Common myeloid progenitor, CD34-positive (primary cell): ENCODE data around the gene MTFP1.

Experiments used
- CTCF ChIA-PET: fragments of 350-600 bp; sonication (Branson Sonifier 250); formaldehyde crosslinking; loops from one replicate; lab custom pipeline; 2021; ENCODE audit warnings: antibody characterized with exemption; lab: Charles Lee
- POLR2A ChIA-PET: fragments of 350-600 bp; sonication (Branson Sonifier 250); formaldehyde crosslinking; loops from one replicate; lab custom pipeline; 2021; ENCODE audit warnings: antibody characterized with exemption; lab: Charles Lee
- DNase-seq, 3 donors: peaks; one replicate each; pipeline versions ENCODE4 v3.0.0 to v3.0.0-alpha.2; 2013
- H3K27ac ChIP-seq, 2 experiments: 1 replicate in 1 of 2; 2 replicates in 1 of 2; pipeline ENCODE4 v1.7.0; 2013; ENCODE audit warnings: inconsistent platforms in 2 of 2, low read length in 2 of 2, mild to moderate bottlenecking in 2 of 2, low read depth in 1 of 2, moderate library complexity in 1 of 2; ENCODE audit not compliant: severe bottlenecking in 2 of 2, insufficient read depth in 1 of 2, poor library complexity in 1 of 2
- H3K27me3 ChIP-seq, 5 experiments: replicated peaks in 2 of 5; 1 replicate in 3 of 5; 2 replicates in 2 of 5; pipeline versions ENCODE4 v1.6.1 to v1.7.0; 2013; ENCODE audit warnings: low read length in 4 of 5, mild to moderate bottlenecking in 2 of 5, moderate library complexity in 2 of 5, inconsistent platforms in 1 of 5; ENCODE audit not compliant: insufficient read depth in 5 of 5, control insufficient read depth in 4 of 5
- H3K36me3 ChIP-seq, 4 experiments: 1 replicate in 2 of 4; 2 replicates in 2 of 4; pipeline versions ENCODE4 v1.6.1 to v1.7.0; 2013; ENCODE audit warnings: low read length in 3 of 4, control low read depth in 1 of 4, mild to moderate bottlenecking in 1 of 4; ENCODE audit not compliant: control insufficient read depth in 4 of 4, insufficient read depth in 4 of 4
- H3K4me1 ChIP-seq, 4 experiments: 1 replicate in 3 of 4; 2 replicates in 1 of 4; pipeline versions ENCODE4 v1.6.1 to v1.7.1; 2013; ENCODE audit warnings: low read length in 3 of 4, mild to moderate bottlenecking in 3 of 4, control low read depth in 1 of 4, inconsistent platforms in 1 of 4, moderate library complexity in 1 of 4; ENCODE audit not compliant: control insufficient read depth in 4 of 4, insufficient read depth in 4 of 4; ENCODE audit errors: control extremely low read depth in 1 of 4
- H3K4me3 ChIP-seq, 7 experiments: 1 replicate in 4 of 7; 2 replicates in 3 of 7; pipeline versions ENCODE4 v1.5.1 to v1.7.0; 2013; ENCODE audit warnings: mild to moderate bottlenecking in 7 of 7, low read length in 6 of 7, moderate library complexity in 6 of 7, inconsistent platforms in 2 of 7, low read depth in 2 of 7, control low read depth in 1 of 7; ENCODE audit not compliant: insufficient read depth in 4 of 7, control insufficient read depth in 1 of 7; ENCODE audit errors: extremely low read depth in 1 of 7
- H3K9me3 ChIP-seq, 5 experiments: 1 replicate in 4 of 5; 2 replicates in 1 of 5; pipeline versions ENCODE4 v1.6.1 to v1.7.1; 2013; ENCODE audit warnings: low read length in 4 of 5, mild to moderate bottlenecking in 2 of 5, inconsistent platforms in 1 of 5, low read depth in 1 of 5, moderate library complexity in 1 of 5; ENCODE audit not compliant: control insufficient read depth in 4 of 5, insufficient read depth in 2 of 5; ENCODE audit errors: control extremely low read depth in 1 of 5
- WGBS: methylation state at CpG from one replicate; pipeline ENCODE4 v1.1.5; 2013; ENCODE audit not compliant: insufficient coverage; 5-methylcytosine and 5-hydroxymethylcytosine counted together

Gene MTFP1

GRCh38 chr22:30411780-30412179 is 13.8 kb upstream of the MTFP1 start:
- Histone ChIP-seq H3K4me3 (no peak overlapping the region), H3K36me3 (peaks cover 2 to 16% (median 6%) of the 10 kb centered on the region in 4 experiments), H3K27ac (no peak overlapping the region), H3K27me3 (no peaks in the 10 kb centered on the region), H3K4me1 (peaks cover 0 to 7% (median 3%) of the 10 kb centered on the region in 4 experiments), H3K9me3 (no peaks in the 10 kb centered on the region)
- ChIA-PET POLR2A (no interaction called here), CTCF (interaction anchor here (0.9 to 6.8 kb wide), 6 partner anchors 12 to 124 kb away, joined by 3 to 42 read pairs (median 8); partner anchors contain the start of gene MTFP1)
- whole genome bisulfite sequencing: 100% methylated on average over 2 of the region's 3 CpGs
- no peak for DNase-seq

GRCh38 chr22:30413001-30413400 is 12.6 kb upstream of the MTFP1 start:
- CTCF ChIA-PET: interaction anchor here (1.1 to 6.8 kb wide), 4 partner anchors 11 to 125 kb away, joined by 3 to 42 read pairs (median 3); partner anchors contain the start of gene MTFP1
- 98% methylated on average over 4 of the region's 4 CpGs for WGBS
- peaks cover 2 to 20% (median 8%) of the 10 kb centered on the region in 4 experiments for H3K36me3 ChIP-seq
- no peak for DNase-seq
- no peak overlapping the region for H3K27ac ChIP-seq
- POLR2A ChIA-PET: no interaction called here
- no peaks in the 10 kb centered on the region for H3K9me3 ChIP-seq
- peaks cover 0 to 7% (median 3%) of the 10 kb centered on the region in 4 experiments for H3K4me1 ChIP-seq
- no peaks in the 10 kb centered on the region for H3K27me3 ChIP-seq
- H3K4me3 ChIP-seq: no peak overlapping the region

- Histone ChIP-seq H3K27ac (no peak overlapping the region), H3K9me3 (no peaks in the 10 kb centered on the region), H3K27me3 (no peaks in the 10 kb centered on the region), H3K4me1 (peaks cover 0 to 2% (median under 1%) of the 10 kb centered on the region in 4 experiments), H3K4me3 (no peak overlapping the region), H3K36me3 (peaks cover 2 to 28% (median 10%) of the 10 kb centered on the region in 4 experiments)
- no peak for DNase-seq
- ChIA-PET CTCF (interaction anchor here (0.9 to 6.8 kb wide), 4 partner anchors 10 to 306 kb away, joined by 3 to 42 read pairs (median 4); partner anchors contain the start of gene MTFP1), POLR2A (no interaction called here)
- WGBS: 95% methylated on average over 2 of the region's 5 CpGs
Measured at GRCh38 chr22:30413745-30414524, 11.6 kb upstream of the MTFP1 start.

- no peaks in the 10 kb centered on the region for H3K27me3 ChIP-seq
- ChIA-PET POLR2A (interaction anchor here (0.9 kb wide), 1 partner anchor 9 kb away, joined by 3 read pairs; no protein-coding TSS in a partner anchor), CTCF (interaction anchor here (0.9 to 6.8 kb wide), 3 partner anchors 10 to 306 kb away, joined by 3 to 42 read pairs (median 5); partner anchors contain the start of gene MTFP1)
- no peak overlapping the region for H3K4me3 ChIP-seq
- H3K9me3 ChIP-seq: no peaks in the 10 kb centered on the region
- DNase-seq: no peak
- H3K36me3 ChIP-seq: peaks cover 2 to 29% (median 10%) of the 10 kb centered on the region in 4 experiments
- no peaks in the 10 kb centered on the region for H3K4me1 ChIP-seq
- WGBS: 100% methylated on average over 3 of the region's 4 CpGs
- H3K27ac ChIP-seq: no peak overlapping the region
Measured at GRCh38 chr22:30414525-30415047, 11.0 kb upstream of the MTFP1 start.

GRCh38 chr22:30416403-30416802 is 9.2 kb upstream of the MTFP1 start:
- WGBS: no CpG with 5 or more reads among the region's 2 CpGs

GRCh38 chr22:30416837-30417236 is 8.7 kb upstream of the MTFP1 start:
- Histone ChIP-seq H3K4me3 (no peak overlapping the region), H3K27me3 (no peaks in the 10 kb centered on the region), H3K9me3 (no peaks in the 10 kb centered on the region), H3K4me1 (peaks cover 0 to 1% (median 0%) of the 10 kb centered on the region in 4 experiments), H3K27ac (no peak overlapping the region), H3K36me3 (peaks cover 2 to 34% (median 10%) of the 10 kb centered on the region in 4 experiments)
- POLR2A ChIA-PET: no interaction called here
- CTCF ChIA-PET: no interaction called here
- WGBS: no CpG with 5 or more reads among the region's 1 CpG
- DNase-seq: no peak

More at GRCh38 chr22:30416403-30416802, 9.2 kb upstream of the MTFP1 start:
- Histone ChIP-seq H3K27me3 (no peaks in the 10 kb centered on the region), H3K9me3 (no peaks in the 10 kb centered on the region), H3K36me3 (peaks cover 2 to 34% (median 10%) of the 10 kb centered on the region in 4 experiments), H3K4me1 (no peaks in the 10 kb centered on the region), H3K27ac (no peak overlapping the region), H3K4me3 (no peak overlapping the region)
- CTCF ChIA-PET: interaction anchor here (6.8 kb wide), 1 partner anchor 8 kb away, joined by 42 read pairs; the partner anchor contains the start of gene MTFP1
- DNase-seq: no peak
- POLR2A ChIA-PET: no interaction called here
